ENCODE measurements around the gene UAP1L1. TPM values are rescaled to one million over a fixed set of nuclear protein-coding genes. Genes with fewer than 3 reads are reported as not detected.
"Not testable (repeated sequence)": the region's sequence is repeated elsewhere in the genome, so short reads cannot be mapped to it uniquely, and the experiment has no call there.

Gene UAP1L1
- total RNA-seq, 4 donors from 2014 or later, result 9.3 to 15.7 (median 12.4) TPM

- intact Hi-C loops (cut with DNase I), result loop anchor here (2.0 to 10.0 kb wide), 3 partner anchors 82 to 244 kb away; partner anchors contain the start of genes AJM1 and PHPT1
- peaks cover 37 to 51% of the 10 kb centered on the region in 2 donors for H3K4me1 ChIP-seq
- no peaks in the 10 kb centered on the region for H3K36me3 ChIP-seq
- DNase-seq, result peak in 1 of 2 donors; percentile 25
- H3K9me3 ChIP-seq, result no peaks in the 10 kb centered on the region
- WGBS, 2 donors, result 86 to 88% methylated on average over 46 to 49 of the region's 65 CpGs
- no peak overlapping the region for H3K4me3 ChIP-seq (replicated peaks in 1 of 3)
- H3K27ac ChIP-seq, result no peak overlapping the region
- TF ChIP-seq POLR2A (IDR thresholded peaks at IDR 0.05) (no peak), CTCF (IDR thresholded peaks at IDR 0.05) (no peak)
- H3K27me3 ChIP-seq, result no peaks in the 10 kb centered on the region
Observed at GRCh38 chr9:137030538-137031527, 46.5 kb upstream of the UAP1L1 start.

- WGBS, 2 donors, result 67 to 72% methylated on average over 14 to 15 of the region's 16 CpGs
Observed at GRCh38 chr9:137031904-137032640, 45.2 kb upstream of the UAP1L1 start, which contains the start of gene FUT7. TSS of gene FUT7 (minus strand) at chr9:137032088. CDS start at chr9:137031991, 97 bp downstream.

GRCh38 chr9:137032858-137033257 lies 44.5 kb upstream of the UAP1L1 start:
- intact Hi-C loops (cut with DNase I), result loop anchor here (5.0 to 10.0 kb wide), 2 partner anchors 188 to 246 kb away; partner anchors contain the start of genes AJM1 and PHPT1
- no peak for DNase-seq
- Histone ChIP-seq H3K27me3 (no peaks in the 10 kb centered on the region), H3K4me3 (replicated peaks in 1 of 3) (no peak overlapping the region), H3K36me3 (no peaks in the 10 kb centered on the region), H3K9me3 (no peaks in the 10 kb centered on the region), H3K4me1 (peaks cover 21 to 37% of the 10 kb centered on the region in 2 donors), H3K27ac (no peak overlapping the region)
- no peak for TF ChIP-seq CTCF (IDR thresholded peaks at IDR 0.05)
- no peak for TF ChIP-seq POLR2A (IDR thresholded peaks at IDR 0.05)
- WGBS, 2 donors, result 88 to 96% methylated on average over 4 to 9 of the region's 10 CpGs

More at GRCh38 chr9:137031904-137032640, 45.2 kb upstream of the UAP1L1 start, which contains the start of gene FUT7:
- TF ChIP-seq CTCF (IDR thresholded peaks at IDR 0.05) (no peak), POLR2A (IDR thresholded peaks at IDR 0.05) (no peak)
- H3K27ac ChIP-seq, result no peak within 1 kb of the TSS
- peaks cover 26 to 43% of the 10 kb centered on the region in 2 donors for H3K4me1 ChIP-seq
- H3K27me3 ChIP-seq, result no peaks in the 10 kb centered on the region
- intact Hi-C loops (cut with DNase I), result loop anchor here (2.0 to 10.0 kb wide), 3 partner anchors 83 to 245 kb away; partner anchors contain the start of genes AJM1 and PHPT1
- H3K9me3 ChIP-seq, result no peaks in the 10 kb centered on the region
- DNase-seq, result no peak
- H3K4me3 ChIP-seq (replicated peaks in 1 of 3), result no peak within 1 kb of the TSS
- H3K36me3 ChIP-seq, result no peaks in the 10 kb centered on the region

GRCh38 chr9:137033481-137033880 lies 43.8 kb upstream of the UAP1L1 start:
- not testable (repeated sequence) for H3K27ac ChIP-seq; H3K36me3 ChIP-seq; H3K4me3 ChIP-seq (replicated peaks in 1 of 3); H3K27me3 ChIP-seq; DNase-seq; H3K9me3 ChIP-seq
- 95 to 96% methylated on average over 5 of the region's 5 CpGs for WGBS, 2 donors
- H3K4me1 ChIP-seq, result peaks cover 21 to 36% of the 10 kb centered on the region in 2 donors
- intact Hi-C loops (cut with DNase I), result loop anchor here (5.0 to 10.0 kb wide), 2 partner anchors 189 to 246 kb away; partner anchors contain the start of genes AJM1 and PHPT1
